GM12872 (cell line): ENCODE measurements around the gene TNRC18.

ENCODE experiments used
- TF ChIP-seq, protein P1 (sequence below): IDR thresholded peaks from 3 replicates; pipeline ENCODE4 v1.5.1; 2011; ENCODE audit warnings: low read depth, mild to moderate bottlenecking, low read length, moderate library complexity; ENCODE audit not compliant: insufficient read depth

Gene TNRC18

GRCh38 chr7:5463031-5463430, 39.4 kb upstream of the TNRC18 start:
- TF ChIP-seq, protein P1, sequence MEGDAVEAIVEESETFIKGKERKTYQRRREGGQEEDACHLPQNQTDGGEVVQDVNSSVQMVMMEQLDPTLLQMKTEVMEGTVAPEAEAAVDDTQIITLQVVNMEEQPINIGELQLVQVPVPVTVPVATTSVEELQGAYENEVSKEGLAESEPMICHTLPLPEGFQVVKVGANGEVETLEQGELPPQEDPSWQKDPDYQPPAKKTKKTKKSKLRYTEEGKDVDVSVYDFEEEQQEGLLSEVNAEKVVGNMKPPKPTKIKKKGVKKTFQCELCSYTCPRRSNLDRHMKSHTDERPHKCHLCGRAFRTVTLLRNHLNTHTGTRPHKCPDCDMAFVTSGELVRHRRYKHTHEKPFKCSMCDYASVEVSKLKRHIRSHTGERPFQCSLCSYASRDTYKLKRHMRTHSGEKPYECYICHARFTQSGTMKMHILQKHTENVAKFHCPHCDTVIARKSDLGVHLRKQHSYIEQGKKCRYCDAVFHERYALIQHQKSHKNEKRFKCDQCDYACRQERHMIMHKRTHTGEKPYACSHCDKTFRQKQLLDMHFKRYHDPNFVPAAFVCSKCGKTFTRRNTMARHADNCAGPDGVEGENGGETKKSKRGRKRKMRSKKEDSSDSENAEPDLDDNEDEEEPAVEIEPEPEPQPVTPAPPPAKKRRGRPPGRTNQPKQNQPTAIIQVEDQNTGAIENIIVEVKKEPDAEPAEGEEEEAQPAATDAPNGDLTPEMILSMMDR, result no peak

DNA sequence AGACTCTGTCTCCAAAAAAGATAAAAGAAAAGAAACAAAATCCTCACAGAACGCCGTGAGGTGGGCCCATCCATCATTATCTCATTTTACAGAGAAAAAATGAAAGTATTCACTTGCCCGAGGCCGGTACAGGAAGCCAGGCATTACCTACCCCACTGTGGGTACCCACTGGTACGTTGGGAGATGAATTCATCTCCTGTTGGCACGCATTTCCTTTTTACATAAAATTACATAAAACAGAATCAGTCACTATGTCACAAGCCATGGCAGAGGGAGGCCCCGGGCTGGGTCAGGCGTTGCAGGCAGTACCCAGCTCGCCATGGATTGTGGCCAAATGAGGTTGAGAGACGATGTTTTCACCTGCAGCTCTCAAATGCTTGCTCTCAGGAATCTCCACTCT, 38.6 kb upstream of the TNRC18 start:
- TF ChIP-seq, protein P1, result no peak

- TF ChIP-seq, protein P1, result no peak
These were observed 35.4 kb upstream of the TNRC18 start for GRCh38 chr7:5458921-5459480.

- TF ChIP-seq, protein P1, result no peak
These were observed 33.7 kb upstream of the TNRC18 start for GRCh38 chr7:5457245-5457735.

DNA sequence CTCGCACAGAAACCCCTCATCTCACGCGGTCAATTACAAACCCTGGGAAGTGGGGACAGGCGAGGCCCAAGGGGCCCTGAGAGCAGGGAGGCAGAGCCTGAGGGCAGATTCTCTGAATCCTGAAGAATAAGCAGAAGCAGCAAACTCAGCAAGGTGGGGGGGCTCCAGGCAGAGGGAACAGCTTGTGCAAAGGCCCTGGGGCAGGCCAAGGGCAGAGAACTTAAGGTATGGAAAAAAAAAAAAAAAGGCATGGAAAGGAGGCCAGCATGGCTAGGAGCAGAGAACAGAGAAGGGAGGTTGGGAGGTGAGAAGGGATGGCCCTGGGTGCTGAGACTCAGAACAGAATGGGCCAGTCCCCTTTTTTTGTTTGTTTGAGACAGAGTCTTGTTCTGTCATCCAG, 32.8 kb upstream of the TNRC18 start:
- TF ChIP-seq, protein P1, result no peak

- TF ChIP-seq, protein P1, result no peak
These were observed 32.1 kb upstream of the TNRC18 start for GRCh38 chr7:5455581-5456219.

DNA sequence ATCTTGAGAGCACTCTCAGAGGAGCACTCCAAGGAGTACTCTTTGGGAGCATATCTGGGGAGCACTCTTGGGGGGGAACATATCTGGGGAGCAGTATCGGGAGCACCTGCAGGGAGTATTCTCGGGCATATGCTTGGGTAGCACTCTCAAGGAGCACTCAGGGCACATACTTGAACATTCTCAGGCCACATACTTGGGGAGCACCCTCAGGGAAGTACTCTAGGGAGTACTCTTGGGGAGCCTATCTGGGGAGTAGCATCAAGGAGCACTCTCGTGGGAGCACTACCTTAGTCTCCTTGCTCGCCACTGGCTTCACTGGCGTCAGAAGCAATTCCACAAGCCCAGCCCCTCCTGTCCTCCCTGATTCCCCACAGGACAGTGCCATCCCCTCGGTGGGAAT, 31.5 kb upstream of the TNRC18 start:
- TF ChIP-seq, protein P1, result no peak
